ENCODE results near the gene UBL3.

Gene UBL3

GRCh38 chr13:29859971-29860370 lies 9.6 kb upstream of the UBL3 start:
- Histone ChIP-seq H3K36me3 (ENCODE audit: control insufficient read depth, insufficient read depth, low read length) (no peaks in the 10 kb centered on the region), H3K79me2 (no peaks in the 10 kb centered on the region), H3K9me3 (ENCODE audit: control insufficient read depth, low read length) (no peaks in the 10 kb centered on the region), H3K4me3 (ENCODE audit: low read depth, low read length) (no peak overlapping the region), H3K9ac (no peak overlapping the region), H2AFZ (no peak overlapping the region), H3K27me3 (ENCODE audit: control insufficient read depth, insufficient read depth, low read length) (no peaks in the 10 kb centered on the region), H3K27ac (no peak overlapping the region), H3K4me2 (ENCODE audit: low read length) (no peak overlapping the region), H3K4me1 (no peaks in the 10 kb centered on the region)
- no peak for TF ChIP-seq CTCF (IDR thresholded peaks at IDR 0.05)

- Histone ChIP-seq H3K4me3 (ENCODE audit: low read depth, low read length) (no peak overlapping the region), H3K27ac (no peak overlapping the region), H3K9me3 (ENCODE audit: control insufficient read depth, low read length) (no peaks in the 10 kb centered on the region), H3K4me1 (no peaks in the 10 kb centered on the region), H3K27me3 (ENCODE audit: control insufficient read depth, insufficient read depth, low read length) (no peaks in the 10 kb centered on the region), H3K4me2 (ENCODE audit: low read length) (no peak overlapping the region), H3K79me2 (no peaks in the 10 kb centered on the region), H3K9ac (no peak overlapping the region), H2AFZ (no peak overlapping the region), H3K36me3 (ENCODE audit: control insufficient read depth, insufficient read depth, low read length) (no peaks in the 10 kb centered on the region)
- no peak for TF ChIP-seq CTCF (IDR thresholded peaks at IDR 0.05)
Observed at GRCh38 chr13:29858667-29859066, 8.2 kb upstream of the UBL3 start.

- Histone ChIP-seq H3K4me1 (no peaks in the 10 kb centered on the region), H3K27ac (no peak overlapping the region), H3K36me3 (ENCODE audit: control insufficient read depth, insufficient read depth, low read length) (no peaks in the 10 kb centered on the region), H3K4me2 (ENCODE audit: low read length) (no peak overlapping the region), H3K9ac (no peak overlapping the region), H3K9me3 (ENCODE audit: control insufficient read depth, low read length) (no peaks in the 10 kb centered on the region), H3K4me3 (ENCODE audit: low read depth, low read length) (no peak overlapping the region), H3K79me2 (no peaks in the 10 kb centered on the region), H2AFZ (no peak overlapping the region), H3K27me3 (ENCODE audit: control insufficient read depth, insufficient read depth, low read length) (no peaks in the 10 kb centered on the region)
- TF ChIP-seq CTCF (IDR thresholded peaks at IDR 0.05), result no peak
Observed at GRCh38 chr13:29858231-29858630, 7.8 kb upstream of the UBL3 start.

GRCh38 chr13:29857085-29857484 lies 6.7 kb upstream of the UBL3 start:
- H3K9me3 ChIP-seq (ENCODE audit: control insufficient read depth, low read length), result no peaks in the 10 kb centered on the region
- no peak overlapping the region for H3K9ac ChIP-seq
- no peaks in the 10 kb centered on the region for H3K79me2 ChIP-seq
- no peak overlapping the region for H2AFZ ChIP-seq
- H3K36me3 ChIP-seq (ENCODE audit: control insufficient read depth, insufficient read depth, low read length), result no peaks in the 10 kb centered on the region
- no peak overlapping the region for H3K4me2 ChIP-seq (ENCODE audit: low read length)
- H3K4me3 ChIP-seq (ENCODE audit: low read depth, low read length), result no peak overlapping the region
- H3K27me3 ChIP-seq (ENCODE audit: control insufficient read depth, insufficient read depth, low read length), result no peaks in the 10 kb centered on the region
- no peaks in the 10 kb centered on the region for H3K4me1 ChIP-seq
- no peak for TF ChIP-seq CTCF (IDR thresholded peaks at IDR 0.05)
- no peak overlapping the region for H3K27ac ChIP-seq

- H3K9ac ChIP-seq, result no peak overlapping the region
- no peaks in the 10 kb centered on the region for H3K4me1 ChIP-seq
- no peaks in the 10 kb centered on the region for H3K79me2 ChIP-seq
- H3K27me3 ChIP-seq (ENCODE audit: control insufficient read depth, insufficient read depth, low read length), result no peaks in the 10 kb centered on the region
- H3K9me3 ChIP-seq (ENCODE audit: control insufficient read depth, low read length), result no peaks in the 10 kb centered on the region
- no peak for TF ChIP-seq CTCF (IDR thresholded peaks at IDR 0.05)
- H2AFZ ChIP-seq, result no peak overlapping the region
- no peak overlapping the region for H3K4me3 ChIP-seq (ENCODE audit: low read depth, low read length)
- no peaks in the 10 kb centered on the region for H3K36me3 ChIP-seq (ENCODE audit: control insufficient read depth, insufficient read depth, low read length)
- no peak overlapping the region for H3K27ac ChIP-seq
- H3K4me2 ChIP-seq (ENCODE audit: low read length), result no peak overlapping the region
Observed at GRCh38 chr13:29856426-29856825, 6.0 kb upstream of the UBL3 start.
